Esophagus squamous epithelium (tissue), 4 donors: ENCODE measurements around the gene BBOX1.

Source experiments
- CTCF ChIP-seq, 6 experiments: fragments of 450-650 bp in 4 of 6; fragments of 200-600 bp in 2 of 6; sonication (generic) in 2 of 6; IDR thresholded peaks; one replicate each; pipeline ENCODE4 v1.5.1; 2016 to 2019; ENCODE audit warnings: antibody characterized with exemption in 6 of 6, mild to moderate bottlenecking in 4 of 6, moderate library complexity in 4 of 6
- POLR2A ChIP-seq, 4 donors: fragments of 450-650 bp; IDR thresholded peaks; one replicate each; pipeline ENCODE4 v1.6.1; 2017; ENCODE audit warnings: antibody characterized with exemption in 4 of 4, mild to moderate bottlenecking in 4 of 4, moderate library complexity in 3 of 4

GRCh38 chr11:27028561-27028965 is 12.1 kb upstream of the BBOX1 start:
- TF ChIP-seq POLR2A (IDR thresholded peaks at IDR 0.05), result no peak
- TF ChIP-seq CTCF (IDR thresholded peaks at IDR 0.05), result no peak
